GM18861 (cell line): ENCODE results near the gene NCR2.

Experiments
- ATAC-seq: cut with Tn5 transposase; IDR thresholded peaks from one replicate; pipeline ENCODE4 v1.9.1; 2021; ENCODE audit not compliant: unreplicated experiment

NCR2 gene

DNA sequence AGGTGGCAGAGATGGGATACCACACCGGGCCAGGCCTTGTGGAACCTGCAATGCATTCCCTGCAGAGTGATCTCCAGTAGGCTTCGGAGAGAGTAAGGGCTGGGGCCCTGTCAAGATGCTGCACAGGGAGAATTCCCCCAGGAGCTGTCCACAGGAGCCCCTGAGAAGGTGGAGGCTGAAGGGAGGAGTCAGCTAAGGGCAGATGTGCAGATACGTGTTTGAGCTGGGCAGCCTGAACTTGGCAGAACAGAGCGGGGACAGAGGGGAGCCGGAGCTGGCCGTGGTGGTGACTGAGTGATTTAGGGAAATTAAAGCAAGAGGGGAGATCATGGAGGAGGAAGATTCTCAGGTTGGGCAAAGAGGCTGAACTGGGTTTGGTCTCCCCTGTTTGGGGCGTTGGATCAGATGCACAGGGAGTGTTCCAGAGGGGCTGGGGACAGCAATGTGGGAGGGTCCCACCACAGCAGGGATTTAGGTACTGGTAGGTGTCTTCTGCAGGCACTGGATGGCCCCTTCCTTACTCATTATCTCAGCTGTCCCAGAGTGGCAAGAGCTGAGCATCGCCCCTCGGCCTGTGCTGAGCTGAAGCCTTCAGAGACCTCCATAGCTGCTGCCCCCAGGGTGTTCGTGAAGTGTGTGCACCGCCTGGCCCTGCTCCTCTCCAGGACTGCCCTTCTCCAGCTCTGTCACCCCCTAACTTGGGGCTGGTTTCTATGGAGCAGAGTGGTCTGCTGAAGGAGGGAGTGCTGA, 3.8 kb upstream of the NCR2 start:
- ATAC-seq = no peak

DNA sequence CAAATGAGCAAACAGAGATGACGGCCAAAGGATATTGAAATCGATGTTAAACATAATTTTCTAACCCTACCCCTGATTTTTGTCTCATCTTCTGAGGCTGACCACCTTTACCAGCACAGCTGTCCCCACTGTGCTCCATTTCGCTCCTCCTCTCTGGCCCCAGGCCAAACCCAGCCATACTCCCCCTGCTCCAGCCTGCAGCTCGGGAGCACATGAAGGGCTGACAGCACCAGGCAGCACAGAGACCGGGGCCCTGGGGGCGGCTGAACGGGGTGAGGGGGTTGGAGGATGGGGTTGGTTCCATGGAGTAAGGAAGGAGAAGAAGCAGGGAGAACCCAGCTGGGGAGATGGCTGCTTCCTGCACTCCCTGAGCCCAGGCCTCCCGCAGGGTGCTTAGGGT, 3.2 kb upstream of the NCR2 start:
- no peak for ATAC-seq

DNA sequence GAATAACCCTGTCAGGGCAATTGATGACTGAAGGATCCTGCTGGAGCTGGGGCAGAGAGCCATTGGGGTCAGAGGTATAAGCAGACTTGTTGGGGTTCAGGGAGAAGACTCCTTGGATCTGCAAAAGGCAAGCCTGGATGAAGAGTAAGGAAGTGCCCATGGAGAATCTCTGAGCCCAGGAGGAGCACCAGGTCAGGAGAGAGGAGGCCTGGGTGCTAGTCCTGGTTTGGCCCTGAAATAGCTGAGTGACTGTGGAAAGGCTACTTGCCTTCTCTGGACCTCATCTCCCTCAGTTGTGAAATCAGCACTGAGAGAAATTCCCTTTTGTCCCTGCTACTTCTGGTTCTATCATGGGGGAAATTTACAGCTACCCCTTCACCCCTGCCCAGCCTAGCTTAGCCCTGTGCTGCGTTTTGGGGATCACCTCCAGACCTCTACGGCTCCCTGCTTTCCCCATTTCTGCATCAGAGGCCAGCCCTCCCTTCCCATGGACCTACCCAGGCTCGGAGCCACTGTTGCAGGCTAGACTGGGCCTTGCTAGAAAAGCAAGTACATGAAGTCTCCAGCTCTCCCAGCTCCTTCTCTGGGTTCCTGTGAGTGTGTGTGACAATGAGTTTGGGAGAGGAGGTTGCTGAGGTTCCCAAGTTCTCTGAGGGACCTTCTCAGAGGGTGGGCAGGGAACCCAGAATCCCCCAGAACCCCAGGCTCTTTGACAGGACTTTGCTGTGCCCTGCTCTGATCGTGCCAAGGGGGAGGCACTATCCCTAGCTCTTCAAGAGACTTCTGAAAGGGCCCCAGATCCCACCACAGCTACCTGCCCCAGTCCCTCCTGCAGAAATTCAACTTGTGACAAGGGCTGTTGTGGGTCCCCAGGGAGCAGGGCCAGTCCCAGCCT, 2.3 kb upstream of the NCR2 start:
- no peak for ATAC-seq

DNA sequence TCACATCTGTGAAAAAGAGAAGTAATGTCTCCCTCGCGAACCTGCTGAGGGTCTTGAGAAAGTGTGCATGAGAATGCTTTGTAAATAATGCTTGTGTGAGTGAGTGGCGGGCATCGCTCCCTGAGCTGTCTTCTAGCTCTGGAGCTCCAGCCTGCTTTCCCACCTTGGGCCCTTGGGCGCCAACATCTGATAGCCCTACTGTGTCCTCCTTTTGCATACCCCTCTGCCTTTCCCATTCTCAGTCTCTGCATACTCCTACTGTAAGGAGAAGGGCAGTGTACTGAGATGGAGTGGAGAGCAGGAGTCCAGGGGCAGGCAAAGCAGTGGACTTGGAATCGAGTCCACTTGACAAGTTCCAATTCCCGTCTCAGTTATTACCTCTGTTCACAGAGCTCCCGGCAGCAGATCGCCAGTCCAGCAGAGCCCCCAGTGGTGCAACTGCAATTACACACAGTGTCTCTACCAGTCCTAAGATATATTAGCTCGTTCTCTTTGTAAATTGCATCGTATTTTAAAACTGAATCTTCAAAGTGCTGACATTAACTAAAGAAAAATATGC, 847 bp upstream of the NCR2 start:
- no peak for ATAC-seq

DNA sequence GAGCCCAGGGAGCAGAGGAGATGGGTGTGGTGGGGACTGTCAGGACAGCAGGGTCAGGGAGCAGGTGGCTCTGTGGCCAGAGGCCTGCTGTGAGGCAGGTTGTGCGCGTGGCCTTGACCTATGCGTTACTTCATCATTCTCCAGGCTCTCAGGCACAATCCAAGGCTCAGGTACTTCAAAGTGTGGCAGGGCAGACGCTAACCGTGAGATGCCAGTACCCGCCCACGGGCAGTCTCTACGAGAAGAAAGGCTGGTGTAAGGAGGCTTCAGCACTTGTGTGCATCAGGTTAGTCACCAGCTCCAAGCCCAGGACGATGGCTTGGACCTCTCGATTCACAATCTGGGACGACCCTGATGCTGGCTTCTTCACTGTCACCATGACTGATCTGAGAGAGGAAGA, 535 bp downstream of the NCR2 start:
- ATAC-seq = no peak

DNA sequence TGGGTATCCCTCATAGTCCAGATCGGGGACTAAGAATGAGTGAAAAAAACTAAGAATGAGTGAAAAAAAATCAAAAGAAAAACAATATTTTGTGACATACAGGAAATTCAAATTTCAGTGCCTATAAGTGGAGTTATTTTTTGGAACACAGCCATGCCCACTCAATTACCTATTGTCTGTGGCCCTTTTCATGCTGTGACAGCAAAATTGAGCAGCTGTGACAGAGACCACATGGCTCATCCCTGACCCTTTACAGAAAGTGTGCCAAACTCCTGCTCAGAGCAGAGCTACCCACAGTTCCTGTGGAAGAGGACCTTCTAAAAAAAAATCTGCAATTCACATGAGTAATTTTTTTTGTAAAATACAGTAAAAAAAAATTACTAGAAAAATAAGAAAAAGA, 1.4 kb downstream of the NCR2 start:
- no peak for ATAC-seq

DNA sequence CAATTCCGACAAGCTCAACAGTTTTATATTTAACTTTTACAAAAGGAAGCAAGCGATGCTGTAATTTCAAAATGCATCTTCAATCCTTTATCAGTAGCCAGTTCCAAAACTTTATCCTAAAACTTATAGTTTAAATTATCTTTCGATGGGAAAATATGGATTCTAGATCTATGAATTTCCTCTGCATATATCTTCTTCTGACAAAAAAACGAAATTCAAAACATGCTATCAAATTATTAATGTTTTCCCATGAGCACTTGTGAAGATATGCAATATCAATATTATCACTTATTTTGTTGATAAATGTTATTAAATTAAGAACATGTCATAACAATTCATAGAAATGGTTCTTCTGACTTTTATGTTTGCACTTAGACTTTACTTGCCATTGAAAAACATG, 2.3 kb downstream of the NCR2 start:
- ATAC-seq = no peak

DNA sequence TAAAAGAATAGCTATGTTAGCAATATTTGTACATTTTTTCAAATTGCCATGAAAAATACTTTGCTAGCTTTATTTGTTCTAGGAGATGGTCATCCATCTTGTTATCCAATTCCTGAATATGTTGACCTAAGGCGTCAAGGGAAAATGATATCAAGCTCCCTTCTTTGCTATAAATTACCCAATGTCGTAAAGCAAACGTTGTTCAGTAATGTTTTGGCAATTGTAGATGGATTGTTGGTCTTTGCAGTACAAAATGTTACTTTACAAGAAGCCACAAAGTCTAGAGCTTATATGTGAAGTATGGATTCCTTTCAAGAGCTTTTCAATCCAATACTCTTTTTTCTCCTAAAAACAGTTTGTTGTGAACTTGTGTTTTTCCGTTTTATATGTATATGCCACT, 3.3 kb downstream of the NCR2 start:
- ATAC-seq = no peak

DNA sequence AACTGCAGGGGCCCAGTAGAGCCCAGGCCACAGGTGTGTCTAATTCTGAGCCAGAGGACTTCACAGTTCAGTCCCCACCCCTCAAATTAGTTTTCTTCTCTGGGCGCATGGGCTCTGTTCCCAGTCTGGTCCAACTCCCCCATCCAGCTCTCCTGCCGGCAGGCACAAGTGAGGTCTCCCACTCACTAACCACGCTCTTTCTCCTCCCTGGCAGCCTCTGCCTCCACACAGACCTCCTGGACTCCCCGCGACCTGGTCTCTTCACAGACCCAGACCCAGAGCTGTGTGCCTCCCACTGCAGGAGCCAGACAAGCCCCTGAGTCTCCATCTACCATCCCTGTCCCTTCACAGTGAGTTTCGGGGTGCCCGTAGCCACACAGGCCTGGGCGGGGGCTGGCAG, 6.2 kb downstream of the NCR2 start:
- no peak for ATAC-seq

DNA sequence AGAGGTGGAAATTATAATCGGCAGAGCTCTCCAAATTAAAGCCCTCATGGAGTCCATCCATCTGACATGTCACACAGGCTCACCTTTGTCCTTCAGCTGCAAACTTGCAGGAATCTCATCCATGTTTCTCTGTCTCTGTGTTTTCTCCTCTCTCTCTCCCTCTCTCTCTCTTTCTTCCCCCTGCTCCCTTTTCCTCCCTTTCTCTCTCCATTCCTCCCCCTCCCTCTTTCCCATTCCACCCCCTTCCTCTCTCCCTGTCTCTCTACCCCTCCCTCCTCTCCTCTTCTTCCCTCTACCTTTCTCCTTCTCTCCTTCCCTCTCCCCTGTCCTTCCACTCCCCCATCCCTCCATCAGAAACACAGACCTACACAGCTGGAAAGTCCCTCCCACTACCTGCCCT, 6.8 kb downstream of the NCR2 start:
- no peak for ATAC-seq

DNA sequence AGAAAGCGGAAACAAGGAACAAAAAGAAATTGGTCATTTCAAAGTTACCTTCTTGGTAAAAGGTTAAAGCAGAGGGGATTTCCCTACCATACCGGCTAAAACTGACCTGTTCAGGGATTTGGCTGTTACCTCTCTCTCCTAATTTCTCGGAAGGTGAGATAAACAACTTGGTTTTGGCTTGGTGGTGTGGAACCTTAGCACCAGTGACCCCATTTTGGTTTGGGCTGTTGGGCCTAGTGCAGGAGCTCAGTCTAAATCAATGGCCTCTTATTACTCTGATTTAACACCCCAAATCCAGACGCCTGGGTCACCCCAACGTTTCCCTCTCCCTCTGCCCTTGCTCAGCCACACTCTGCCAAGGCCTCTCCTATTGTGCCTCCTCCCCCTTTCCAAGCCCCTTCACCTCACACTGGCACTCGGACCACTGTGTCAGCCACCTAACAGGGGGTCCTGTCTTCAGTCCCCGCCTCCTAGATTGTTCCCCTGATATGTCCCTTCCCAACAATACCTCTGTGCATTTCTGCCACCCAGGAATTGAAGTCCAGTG, 8.3 kb downstream of the NCR2 start:
- no peak for ATAC-seq

DNA sequence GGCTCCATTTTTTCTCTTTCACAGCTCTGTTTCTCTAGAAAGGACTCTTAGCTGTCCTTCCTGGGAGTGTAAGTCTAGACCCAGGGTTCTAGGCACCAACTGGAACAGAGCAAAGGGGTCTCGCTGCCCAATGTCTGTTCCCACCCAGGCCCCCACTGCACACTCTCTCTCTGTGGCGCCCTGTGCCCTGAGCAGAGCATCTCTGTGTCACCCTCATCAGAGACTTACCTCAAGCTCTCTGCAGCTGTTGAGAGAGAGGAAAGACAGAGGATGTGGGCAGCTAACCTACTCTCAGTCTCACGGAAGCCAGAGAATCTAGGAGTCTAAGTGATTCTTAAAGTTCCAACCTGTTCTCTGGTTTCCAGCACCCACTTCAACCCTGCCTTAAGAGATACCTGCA, 9.5 kb downstream of the NCR2 start:
- ATAC-seq = no peak

DNA sequence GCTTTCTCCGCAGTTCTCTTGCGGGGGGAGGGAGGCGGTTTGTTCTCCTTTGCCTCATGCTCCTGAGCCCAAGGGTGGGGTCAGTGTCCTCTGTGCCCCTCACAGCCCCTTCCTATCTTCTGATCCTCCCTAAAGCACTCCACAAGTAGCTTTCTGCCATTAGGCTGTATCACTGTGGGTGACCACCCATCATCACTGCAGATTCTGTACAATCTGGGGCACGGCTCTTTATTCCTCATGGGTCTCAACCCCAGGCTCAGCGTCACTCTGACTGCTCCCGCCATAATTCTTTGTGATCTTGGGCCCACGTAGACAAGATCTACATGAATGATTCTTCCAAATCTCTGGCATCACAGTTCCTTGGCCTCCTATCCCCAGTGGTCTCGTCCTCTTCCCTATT, 10.5 kb downstream of the NCR2 start:
- ATAC-seq = no peak

DNA sequence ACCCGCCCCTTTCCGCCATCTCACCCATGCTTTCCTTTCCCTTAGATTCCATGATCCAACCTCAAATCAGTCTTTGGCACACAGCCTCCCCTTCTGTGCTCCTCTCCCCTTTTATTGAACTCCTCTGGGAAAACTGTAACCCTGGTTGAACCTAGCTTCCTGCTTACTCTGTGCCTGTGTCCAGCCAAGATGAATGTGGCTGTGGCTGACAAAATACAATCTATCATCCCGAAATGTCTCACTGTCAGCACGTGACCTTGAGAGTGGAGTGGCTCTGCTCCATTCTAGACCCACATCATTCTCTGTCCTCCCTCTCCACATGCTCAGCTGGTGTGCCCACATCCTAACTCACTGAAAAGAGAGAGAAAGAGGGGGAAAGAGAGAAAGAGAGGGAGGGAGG, 11.0 kb downstream of the NCR2 start:
- ATAC-seq = no peak

DNA sequence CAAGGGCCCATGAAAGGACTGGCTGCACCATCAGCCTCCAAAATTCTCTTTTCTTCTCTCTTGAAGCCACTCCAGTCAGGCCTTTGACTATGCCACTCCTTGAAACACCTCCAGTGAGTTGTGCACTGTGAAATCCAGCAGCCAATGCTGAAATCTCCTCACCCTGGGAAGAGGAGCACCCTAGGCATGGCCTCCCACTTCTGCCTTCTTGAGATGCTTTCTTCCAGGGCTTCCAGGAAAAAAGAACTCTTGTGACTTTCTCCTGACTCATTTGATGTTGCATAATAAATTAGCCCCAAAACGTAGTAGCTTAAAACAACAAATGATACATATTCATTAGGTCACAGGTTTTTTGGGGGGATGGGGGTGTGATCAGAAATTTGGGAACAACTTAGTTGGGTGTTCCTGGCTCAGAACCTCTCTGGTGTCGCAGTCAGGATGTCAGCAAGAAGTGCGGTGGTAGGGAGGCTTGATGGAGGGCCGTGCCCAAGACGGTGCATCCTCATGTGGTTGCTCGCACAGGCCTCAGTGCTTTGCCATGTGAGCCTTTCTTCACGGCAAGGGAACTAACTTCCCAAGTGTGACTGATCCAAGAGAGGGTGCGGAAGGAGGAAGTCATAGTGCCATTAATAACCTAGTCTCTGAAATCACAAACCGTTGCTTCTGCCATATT, 12.1 kb downstream of the NCR2 start:
- no peak for ATAC-seq

DNA sequence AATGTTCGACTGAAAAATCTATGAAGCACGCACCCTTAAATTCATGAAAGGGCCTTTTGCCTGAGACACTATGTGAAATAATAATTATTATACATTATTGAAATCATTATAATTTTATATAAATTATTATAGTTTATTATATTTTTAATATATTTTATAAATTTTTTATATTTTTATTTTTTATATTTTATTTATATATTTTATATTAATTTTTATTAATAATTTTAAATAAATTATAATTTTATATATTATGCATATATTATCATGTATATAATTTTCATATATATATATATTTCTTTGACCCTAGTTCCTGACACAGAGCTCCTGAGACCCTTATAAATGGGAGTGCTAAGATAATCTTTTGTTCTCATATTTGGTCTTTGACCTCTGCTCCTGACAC, 13.5 kb downstream of the NCR2 start:
- ATAC-seq = no peak

DNA sequence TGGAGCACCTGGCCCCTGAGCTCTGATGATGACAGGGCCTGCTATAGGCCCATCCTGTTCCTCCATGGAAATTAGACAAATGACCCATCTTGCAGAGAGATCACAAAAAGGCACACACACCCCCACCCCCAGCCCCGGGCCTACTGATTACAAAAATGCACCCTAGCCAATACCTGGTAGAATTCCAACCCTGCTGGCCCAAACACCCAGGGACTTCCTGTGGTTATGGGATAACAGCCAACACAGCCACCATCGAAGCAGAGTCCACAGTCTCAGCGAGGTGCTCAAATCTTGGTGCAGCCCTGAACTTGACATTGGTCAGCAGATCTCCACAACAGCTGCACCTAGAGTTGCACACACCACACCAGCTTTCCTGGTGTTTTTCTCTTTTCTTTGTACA, 17.0 kb downstream of the NCR2 start:
- ATAC-seq = no peak

DNA sequence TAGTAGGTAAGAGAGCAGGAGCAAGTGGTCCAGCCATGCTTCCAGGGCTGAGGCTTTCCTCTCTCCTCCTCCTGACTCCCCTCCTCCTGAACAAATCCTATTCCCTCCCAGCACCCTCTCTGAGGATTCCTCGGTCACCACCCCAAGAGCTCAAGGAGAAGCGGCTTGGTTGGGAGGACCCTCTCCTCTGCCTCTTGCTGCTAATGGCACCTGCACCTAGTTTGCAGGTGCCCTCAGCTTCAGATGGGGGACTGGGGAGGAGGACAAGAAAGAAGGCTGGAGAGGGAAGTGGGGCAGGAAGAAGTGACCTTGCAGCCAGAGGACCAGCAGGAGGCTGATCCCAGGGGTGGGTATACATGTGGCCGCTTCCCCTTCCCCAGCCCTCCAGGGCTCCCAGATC, 17.5 kb downstream of the NCR2 start:
- no peak for ATAC-seq

DNA sequence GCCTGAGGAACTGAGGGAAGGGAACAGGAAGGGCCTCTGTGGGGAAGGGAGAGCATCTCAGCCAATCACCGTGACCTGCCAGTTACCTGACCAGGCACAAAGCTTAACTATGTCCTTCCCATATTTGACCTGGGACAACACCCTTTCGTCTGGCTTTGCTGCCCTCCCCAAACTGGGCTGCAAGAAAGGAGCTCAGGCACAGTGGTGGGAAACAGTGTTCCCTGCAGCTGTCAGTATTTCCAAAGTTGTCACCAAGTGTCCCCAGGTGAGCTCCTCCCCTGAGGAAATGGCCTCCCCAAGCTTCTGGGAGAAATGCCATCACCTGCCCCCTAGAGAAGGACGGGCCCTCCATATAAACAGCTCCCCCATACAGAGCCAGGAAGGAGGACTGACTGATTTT, 17.9 kb downstream of the NCR2 start:
- no peak for ATAC-seq

DNA sequence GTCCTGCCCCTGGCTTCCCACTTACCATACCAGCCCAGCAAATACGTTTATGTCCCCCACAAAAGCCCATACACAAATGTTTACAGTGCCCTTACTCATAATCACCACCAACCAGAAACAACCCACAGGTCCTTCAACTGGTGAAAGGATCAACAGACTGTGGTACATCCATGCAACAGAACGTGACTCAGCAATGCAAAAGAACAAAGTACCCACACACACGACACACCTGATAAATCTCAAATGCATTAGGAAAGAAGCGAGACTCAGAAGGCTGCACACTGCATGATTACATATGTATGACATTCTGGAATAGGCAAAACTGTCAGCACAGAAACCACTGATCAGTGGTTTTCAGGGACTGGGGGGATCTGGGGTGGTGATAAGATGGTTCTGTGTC, 20.5 kb downstream of the NCR2 start:
- ATAC-seq = no peak

DNA sequence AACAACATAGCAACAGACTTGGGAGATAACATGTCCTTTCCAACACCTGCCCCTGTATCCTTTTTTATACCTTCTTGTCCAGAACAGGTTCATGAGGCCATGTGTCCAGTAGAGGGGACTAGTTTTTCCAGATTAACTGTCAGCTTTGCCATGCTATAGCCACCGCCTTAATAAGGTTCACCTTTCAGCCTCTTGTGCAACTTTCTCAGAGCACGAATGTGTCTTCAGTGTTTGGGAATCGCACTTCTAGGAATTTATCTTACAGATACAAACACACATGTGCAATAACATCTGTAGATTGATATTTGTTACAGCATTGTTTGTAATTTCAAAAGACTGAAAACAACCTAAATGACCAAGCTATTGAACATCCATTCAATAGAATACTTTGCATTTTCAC, 21.4 kb downstream of the NCR2 start:
- no peak for ATAC-seq
